Kasumi-1 (cell line): ENCODE measurements around the gene PARD6B.
"Not testable (repeated sequence)": the region's sequence is repeated elsewhere in the genome, so short reads cannot be mapped to it uniquely, and the experiment has no call there.

Source experiments
- DNase-seq, 2 experiments: peaks; one replicate each; lab custom pipeline; 2025; lab: John Stamatoyannopoulos, UW

PARD6B gene

GRCh38 chr20:50703651-50704438 is 27.5 kb upstream of the PARD6B start:
- DNase-seq, result not testable (repeated sequence)

DNA sequence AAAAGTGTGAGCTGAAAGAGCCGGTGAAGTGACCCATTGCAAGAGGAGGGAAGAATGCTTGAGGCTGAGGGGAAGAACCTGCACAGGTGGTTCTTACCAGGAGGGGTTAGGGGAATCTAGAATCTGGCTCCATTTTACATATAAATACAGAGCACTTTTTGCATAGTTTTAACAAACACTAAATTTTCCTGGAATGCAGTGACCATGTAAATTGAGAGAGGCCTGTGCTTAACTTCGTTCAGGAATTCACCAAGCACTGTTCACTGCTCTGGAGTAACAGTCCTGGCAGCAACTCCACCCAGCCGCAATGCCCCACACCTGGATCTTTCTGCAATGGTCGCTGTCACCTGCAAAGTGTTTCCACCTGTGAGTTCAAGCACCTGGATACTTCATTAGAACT is 26.9 kb upstream of the PARD6B start:
- no peak for DNase-seq

DNA sequence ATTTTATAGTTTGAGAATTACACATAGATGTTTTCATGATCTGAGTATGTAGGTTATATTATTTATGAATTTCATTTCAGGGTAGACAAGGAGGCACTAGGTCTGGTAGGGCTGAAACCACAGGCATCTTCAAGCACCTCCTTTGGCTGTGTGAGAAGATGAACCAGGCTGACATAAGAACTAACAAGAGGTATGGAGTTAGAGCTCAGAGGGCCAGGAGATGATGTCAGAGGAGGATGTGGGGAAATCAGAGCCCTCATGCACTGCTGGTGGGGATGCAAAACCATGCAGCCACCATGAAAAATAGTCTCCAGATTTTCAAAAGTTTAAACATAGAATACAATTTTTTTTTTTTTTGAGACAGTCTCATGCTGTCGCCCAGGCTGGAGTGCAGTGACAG is 26.4 kb upstream of the PARD6B start:
- DNase-seq, result no peak

- no peak for DNase-seq
These were observed 22.3 kb upstream of the PARD6B start for GRCh38 chr20:50708845-50709635.

DNA sequence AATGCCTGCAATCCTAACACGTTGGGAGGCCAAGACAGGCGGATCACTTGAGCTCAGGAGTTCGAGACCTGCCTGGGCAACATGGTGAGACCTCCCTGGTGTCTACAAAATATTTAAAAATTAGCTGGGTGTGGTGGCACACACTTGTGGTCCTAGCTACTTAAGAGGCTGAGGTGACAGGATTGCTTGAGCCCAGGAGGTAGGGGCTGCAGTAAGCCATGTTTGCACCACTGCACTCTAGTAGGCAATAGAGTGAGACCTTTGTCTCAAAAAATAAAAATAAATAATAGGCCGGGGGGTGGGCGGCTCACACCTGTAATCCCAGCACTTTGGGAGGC is 21.8 kb upstream of the PARD6B start:
- no peak for DNase-seq

GRCh38 chr20:50710492-50711063 is 20.8 kb upstream of the PARD6B start:
- DNase-seq, result no peak

GRCh38 chr20:50711113-50711825 is 20.1 kb upstream of the PARD6B start:
- no peak for DNase-seq

GRCh38 chr20:50712771-50713656 is 18.4 kb upstream of the PARD6B start:
- DNase-seq, result no peak

GRCh38 chr20:50713657-50714101 is 17.7 kb upstream of the PARD6B start:
- DNase-seq, result no peak

DNA sequence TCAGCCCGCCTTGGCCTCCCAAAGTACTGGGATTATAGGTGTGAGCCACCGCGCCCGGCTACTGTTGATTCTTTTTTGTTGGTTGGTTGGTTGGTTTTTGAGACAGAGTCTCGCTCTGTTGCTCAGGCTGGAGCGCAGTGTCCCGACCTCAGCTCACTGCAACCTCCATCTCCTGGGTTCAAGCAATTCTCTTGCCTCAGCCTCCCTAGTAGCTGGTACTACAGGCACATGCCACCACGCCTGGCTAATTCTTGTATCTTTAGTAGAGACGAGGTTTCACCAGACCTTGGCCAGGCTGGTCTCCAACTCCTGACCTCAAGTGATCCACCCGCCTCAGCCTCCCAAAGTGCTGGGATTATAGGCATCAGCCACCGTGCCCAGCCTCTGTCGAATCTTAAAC is 17.0 kb upstream of the PARD6B start:
- DNase-seq, result not testable (repeated sequence)

DNA sequence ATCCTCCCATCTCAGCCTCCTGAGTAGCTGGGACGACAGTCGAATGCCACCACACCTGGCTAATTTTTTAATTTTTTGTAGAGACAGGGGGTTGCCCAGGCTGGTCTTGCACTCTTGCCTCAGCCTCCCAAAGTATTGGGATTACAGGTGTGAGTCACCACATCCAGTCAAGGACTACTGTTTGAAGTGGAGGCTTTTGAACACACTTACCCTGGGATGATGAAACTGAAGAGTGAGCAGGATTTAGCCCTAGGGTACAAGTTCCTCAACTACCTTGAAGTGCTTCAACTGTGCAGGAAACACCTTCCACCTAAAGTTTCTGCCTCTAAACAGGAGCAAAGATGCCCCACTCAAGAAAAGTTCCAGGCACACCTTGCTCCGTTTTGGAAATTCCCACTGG is 15.7 kb upstream of the PARD6B start:
- DNase-seq, result no peak

DNA sequence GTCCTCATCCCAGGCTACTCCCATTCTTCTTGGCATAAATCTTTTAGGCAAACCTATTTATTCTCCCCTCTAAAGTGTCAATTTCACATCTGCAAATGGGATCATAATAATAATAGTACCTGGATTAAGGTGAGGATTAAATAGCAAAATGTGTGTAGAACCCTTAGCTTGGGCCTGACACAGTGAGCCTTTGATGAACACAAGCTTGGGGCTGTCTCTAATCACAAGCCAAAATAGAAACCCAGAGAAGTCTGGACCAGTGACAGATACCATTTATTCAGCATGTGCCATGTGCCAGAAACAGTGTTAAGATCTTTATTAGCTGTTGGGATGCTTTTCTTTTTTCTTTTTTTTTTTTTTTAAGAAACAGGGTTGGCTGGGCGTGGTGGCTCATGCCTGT is 14.9 kb upstream of the PARD6B start:
- no peak for DNase-seq

DNA sequence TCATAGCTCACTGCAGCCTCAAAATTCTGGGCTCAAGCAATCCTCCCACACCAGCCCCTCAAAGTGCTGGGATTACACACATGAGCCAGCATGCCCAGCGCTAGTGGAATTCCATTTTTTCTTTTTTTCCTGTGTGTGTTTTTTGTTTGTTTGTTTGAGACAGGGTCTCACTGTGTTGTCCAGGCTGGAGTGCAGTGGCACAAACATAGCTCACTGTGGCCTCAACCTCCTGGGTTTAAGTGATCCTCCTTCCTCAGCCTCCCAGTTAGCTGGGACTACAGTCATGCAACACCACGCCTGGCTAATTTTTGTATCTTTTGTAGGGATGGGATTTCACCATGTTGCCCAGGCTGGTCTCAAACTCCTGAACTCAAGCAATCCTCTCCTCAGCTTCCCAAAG is 14.1 kb upstream of the PARD6B start:
- no peak for DNase-seq

- DNase-seq, result no peak
These were observed 13.2 kb upstream of the PARD6B start for GRCh38 chr20:50717974-50718761.

DNA sequence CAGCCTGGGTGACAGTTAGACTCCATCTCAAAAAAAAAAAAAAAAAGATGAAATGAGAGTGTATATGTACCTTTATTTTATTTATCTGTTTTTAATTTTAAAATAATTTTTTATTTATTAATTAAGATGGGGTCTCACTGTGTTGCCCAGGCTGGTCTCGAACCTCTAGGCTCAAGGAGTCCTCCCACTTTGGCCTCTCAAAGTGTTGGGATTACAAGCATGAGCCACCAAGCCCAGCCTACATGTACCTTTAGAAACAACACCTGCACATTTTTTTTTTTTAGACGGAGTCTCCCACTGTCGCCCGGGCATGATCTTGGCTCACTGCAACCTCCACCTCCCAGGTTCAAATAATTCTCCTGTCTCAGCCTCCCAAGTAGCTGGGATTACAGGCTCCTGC is 12.1 kb upstream of the PARD6B start:
- DNase-seq, result no peak

DNA sequence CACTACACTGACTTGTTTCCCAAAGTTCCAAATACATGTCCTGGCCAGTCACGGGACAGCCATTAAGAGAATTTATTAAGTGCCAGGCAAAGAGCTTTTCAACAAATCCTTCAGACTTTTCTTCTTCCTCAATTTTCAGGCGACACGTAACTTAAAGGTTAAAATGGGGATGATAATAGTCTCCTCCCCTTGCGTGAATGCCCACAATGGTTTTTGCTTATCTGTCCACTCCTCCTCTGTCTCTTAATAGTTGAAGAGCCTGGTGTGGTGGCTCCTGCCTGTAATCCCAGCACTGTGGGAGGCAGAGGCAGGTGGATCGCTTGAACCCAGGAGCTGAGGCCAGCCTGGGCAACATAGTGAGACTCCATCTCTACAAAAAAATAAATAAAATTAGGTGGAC is 11.4 kb upstream of the PARD6B start:
- no peak for DNase-seq

DNA sequence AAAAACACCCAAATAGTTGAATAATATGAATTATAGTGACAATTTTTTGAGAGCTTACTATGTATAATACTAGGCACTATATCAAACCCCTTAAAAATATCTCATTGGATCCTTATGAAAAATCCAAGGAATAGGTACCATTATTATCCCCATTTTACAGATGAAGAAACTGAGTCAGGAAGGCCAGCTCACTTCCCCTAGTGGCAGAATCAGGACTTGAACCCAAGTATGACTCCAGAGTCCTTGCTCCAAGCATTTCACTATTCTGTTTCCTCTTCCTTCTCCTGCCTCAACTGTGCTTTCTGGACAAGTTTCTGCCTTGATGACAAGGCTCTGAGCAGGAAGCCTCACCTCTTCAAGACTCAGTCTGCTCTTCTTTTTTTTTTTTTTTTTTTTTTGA is 10.8 kb upstream of the PARD6B start:
- no peak for DNase-seq

- DNase-seq, result no peak
These were observed 9.5 kb upstream of the PARD6B start for GRCh38 chr20:50721881-50722281.

DNA sequence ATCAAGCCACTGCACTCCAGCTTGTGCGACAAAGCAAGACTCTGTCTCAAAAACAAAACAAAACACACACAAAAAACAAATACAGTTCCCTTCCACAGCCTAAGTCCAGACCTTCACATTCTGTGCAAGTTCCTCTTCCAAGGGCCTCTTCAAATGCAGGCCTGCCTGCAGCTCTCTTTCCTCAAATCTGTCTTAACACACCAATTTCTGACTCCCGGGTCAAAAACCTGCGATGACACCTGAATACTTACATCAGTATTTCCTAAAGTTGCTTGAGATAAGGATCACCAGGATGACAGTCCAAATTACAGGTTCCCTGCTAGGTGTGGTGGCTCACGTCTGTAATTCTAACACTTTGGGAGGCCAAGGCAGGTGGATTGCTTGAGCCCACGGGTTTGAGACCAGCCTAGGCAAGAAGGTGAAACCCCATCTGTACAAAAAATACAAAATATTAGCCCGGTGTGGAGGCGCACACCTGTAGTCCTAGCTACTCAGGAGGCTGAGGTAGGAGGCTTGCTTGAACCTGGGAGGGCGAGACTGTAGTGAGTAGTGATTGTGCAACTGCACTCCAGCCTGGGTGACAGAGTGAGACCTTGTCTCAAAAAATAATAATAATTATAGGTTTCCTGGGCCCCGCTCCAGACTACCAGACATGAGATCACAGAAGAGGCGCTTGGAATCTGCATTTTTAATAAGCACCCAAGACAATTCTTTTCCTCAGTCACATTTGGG is 8.8 kb upstream of the PARD6B start:
- no peak for DNase-seq

DNA sequence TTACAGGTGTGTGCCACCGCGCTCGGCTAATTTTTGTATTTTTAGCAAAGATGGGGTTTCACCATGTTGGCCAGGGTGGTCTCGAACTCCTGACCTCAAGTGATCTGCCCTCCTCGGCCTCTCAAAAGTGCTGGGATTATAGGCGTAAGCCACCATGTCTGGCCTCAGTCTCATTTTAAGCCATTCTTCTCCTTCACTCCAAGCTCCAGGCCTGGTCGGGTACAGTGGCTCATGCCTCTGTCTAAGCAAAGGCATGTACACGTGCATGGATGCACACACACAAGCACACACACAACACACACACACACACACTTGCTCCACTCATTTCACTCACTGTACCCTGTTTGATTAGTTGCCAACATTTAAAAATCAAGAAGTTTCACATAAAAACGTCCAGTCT is 7.7 kb upstream of the PARD6B start:
- no peak for DNase-seq
